Subcutaneous adipose tissue (tissue), 4 donors: ENCODE data around the gene FBXL4. TPM values are rescaled to one million over a fixed set of nuclear protein-coding genes. Genes with fewer than 3 reads are reported as not detected.

Experiments
- CTCF ChIP-seq: fragments of 450-650 bp; IDR thresholded peaks from one replicate; pipeline ENCODE4 v1.5.1; 2016; ENCODE audit warnings: low read depth, mild to moderate bottlenecking, control low read depth, antibody characterized with exemption, moderate library complexity
- total RNA-seq, 4 donors: library from RNA; depleted of rRNA; stranded (reverse); fragments of >200 nt; gene quantifications; one replicate each; pipeline ENCODE4 v1.1.0, GENCODE V29; 2016

FBXL4 gene
- total RNA-seq, 4 donors from 2014 or later, result 20.2 to 30.0 (median 24.3) TPM

- TF ChIP-seq CTCF, result no peak
Observed at GRCh38 chr6:98838975-98839374, 108.8 kb downstream of the FBXL4 start.

- TF ChIP-seq CTCF, result no peak
Observed at GRCh38 chr6:98838032-98838431, 109.7 kb downstream of the FBXL4 start.

GRCh38 chr6:98836962-98837944 lies 110.5 kb downstream of the FBXL4 start:
- no peak for TF ChIP-seq CTCF

GRCh38 chr6:98836025-98836961 lies 111.5 kb downstream of the FBXL4 start:
- no peak for TF ChIP-seq CTCF

- TF ChIP-seq CTCF, result no peak
Observed at GRCh38 chr6:98835149-98836024, 112.4 kb downstream of the FBXL4 start.

- TF ChIP-seq CTCF, result no peak
Observed at GRCh38 chr6:98834060-98835031, 113.4 kb downstream of the FBXL4 start, which contains the start of gene POU3F2. POU3F2 (plus strand) TSS chr6:98834574; CDS start chr6:98834874, 300 bp downstream.
